ENCODE measurements around the gene FOLR2.

DNA sequence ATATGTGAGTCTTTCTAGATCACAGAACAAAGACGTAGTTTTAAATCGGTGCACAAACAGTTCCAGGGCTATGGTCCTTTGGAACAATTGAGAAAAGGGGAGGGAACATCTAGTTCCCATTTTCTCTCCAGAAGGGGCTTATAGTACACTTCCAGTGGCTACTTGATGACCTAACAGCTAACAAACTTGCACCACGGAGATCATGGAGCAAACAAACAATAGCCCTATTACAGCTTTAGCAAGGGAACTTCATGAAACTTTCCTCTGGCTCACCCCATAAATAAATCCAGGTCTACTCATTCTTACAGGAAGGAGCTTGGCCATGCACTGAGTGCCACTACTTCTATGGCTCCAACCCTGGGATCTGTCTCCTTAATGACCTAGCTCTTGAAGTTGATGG, 8.3 kb upstream of the FOLR2 start:
- TF ChIP-seq POLR2A (IDR thresholded peaks at IDR 0.05): no peak
- TF ChIP-seq, protein P1, sequence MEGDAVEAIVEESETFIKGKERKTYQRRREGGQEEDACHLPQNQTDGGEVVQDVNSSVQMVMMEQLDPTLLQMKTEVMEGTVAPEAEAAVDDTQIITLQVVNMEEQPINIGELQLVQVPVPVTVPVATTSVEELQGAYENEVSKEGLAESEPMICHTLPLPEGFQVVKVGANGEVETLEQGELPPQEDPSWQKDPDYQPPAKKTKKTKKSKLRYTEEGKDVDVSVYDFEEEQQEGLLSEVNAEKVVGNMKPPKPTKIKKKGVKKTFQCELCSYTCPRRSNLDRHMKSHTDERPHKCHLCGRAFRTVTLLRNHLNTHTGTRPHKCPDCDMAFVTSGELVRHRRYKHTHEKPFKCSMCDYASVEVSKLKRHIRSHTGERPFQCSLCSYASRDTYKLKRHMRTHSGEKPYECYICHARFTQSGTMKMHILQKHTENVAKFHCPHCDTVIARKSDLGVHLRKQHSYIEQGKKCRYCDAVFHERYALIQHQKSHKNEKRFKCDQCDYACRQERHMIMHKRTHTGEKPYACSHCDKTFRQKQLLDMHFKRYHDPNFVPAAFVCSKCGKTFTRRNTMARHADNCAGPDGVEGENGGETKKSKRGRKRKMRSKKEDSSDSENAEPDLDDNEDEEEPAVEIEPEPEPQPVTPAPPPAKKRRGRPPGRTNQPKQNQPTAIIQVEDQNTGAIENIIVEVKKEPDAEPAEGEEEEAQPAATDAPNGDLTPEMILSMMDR (IDR thresholded peaks at IDR 0.05): no peak

Measured in right lobe of liver (tissue), 4 donors.